GM12878 (cell line): ENCODE data around the gene SEC24C. TPM values are rescaled to one million over a fixed set of nuclear protein-coding genes. Genes with fewer than 3 reads are reported as not detected.
A peak's percentile ranks its signal among the peaks of the same experiment; 100 is the strongest.

Source experiments
- ASH2L ChIP-seq: fragments of 300-600, 200-600 bp; sonication (generic); IDR thresholded peaks from 2 replicates; pipeline ENCODE4 v1.6.1; 2017; ENCODE audit warnings: low read depth, mild to moderate bottlenecking, borderline replicate concordance
- CHD1 ChIP-seq: IDR thresholded peaks from 2 replicates; pipeline ENCODE4 v1.6.1; 2012; ENCODE audit warnings: low read depth, low read length, improper control_type of control experiment
- CREM ChIP-seq: IDR thresholded peaks from 2 replicates; pipeline ENCODE4 v1.6.1; 2014; ENCODE audit warnings: antibody characterized with exemption, low read depth
- E2F4 ChIP-seq: IDR thresholded peaks from 2 replicates; pipeline ENCODE4 v1.6.1; 2012; ENCODE audit warnings: low read depth, low read length, improper control_type of control experiment
- EED ChIP-seq: sonication (generic); IDR thresholded peaks from 2 replicates; pipeline ENCODE4 v1.6.1; 2016; ENCODE audit warnings: antibody characterized with exemption, low read depth
- ELK1 ChIP-seq: IDR thresholded peaks from 2 replicates; pipeline ENCODE4 v1.6.1; 2012; ENCODE audit warnings: low read depth, low read length, improper control_type of control experiment
- FOXK2 ChIP-seq: fragments of 450-650 bp; IDR thresholded peaks from 2 replicates; pipeline ENCODE4 v1.6.1; 2017; ENCODE audit warnings: mild to moderate bottlenecking, moderate library complexity
- GATAD2B ChIP-seq: fragments of 450-650 bp; conservative IDR thresholded peaks from 2 replicates; pipeline ENCODE4 v1.6.1; 2017; ENCODE audit warnings: low read depth, mild to moderate bottlenecking, moderate library complexity
- IKZF2 ChIP-seq, 2 experiments: fragments of 450-650 bp; IDR thresholded peaks; 2 replicates each; pipeline ENCODE4 v1.6.1; 2017; ENCODE audit warnings: mild to moderate bottlenecking in 2 of 2, moderate library complexity in 2 of 2
- JUNB ChIP-seq: IDR thresholded peaks from 2 replicates; pipeline ENCODE4 v1.6.1; 2016; ENCODE audit warnings: antibody characterized with exemption, mild to moderate bottlenecking
- KAT2A ChIP-seq: conservative IDR thresholded peaks from 2 replicates; pipeline ENCODE4 v1.6.1; 2011; ENCODE audit warnings: low read depth, low read length; ENCODE audit not compliant: control insufficient read depth
- KDM1A ChIP-seq: fragments of 200-600 bp; sonication (generic); IDR thresholded peaks from 2 replicates; pipeline ENCODE4 v1.6.1; 2016; ENCODE audit warnings: borderline replicate concordance
- MEF2B ChIP-seq: fragments of 450-650 bp; IDR thresholded peaks from 2 replicates; pipeline ENCODE4 v1.6.1; 2018; ENCODE audit warnings: mild to moderate bottlenecking, moderate library complexity; ENCODE audit not compliant: partially characterized antibody, poor library complexity, severe bottlenecking
- MXI1 ChIP-seq: fragments of 150-350 bp; IDR thresholded peaks from 2 replicates; pipeline ENCODE4 v1.6.1; 2011; ENCODE audit warnings: low read depth, mild to moderate bottlenecking, inconsistent platforms, low read length, improper control_type of control experiment
- NR2C1 ChIP-seq: fragments of 450-650 bp; IDR thresholded peaks from 2 replicates; pipeline ENCODE4 v1.6.1; 2017; ENCODE audit warnings: antibody characterized with exemption, mild to moderate bottlenecking, moderate library complexity
- NR2F1 ChIP-seq: fragments of 450-650 bp; conservative IDR thresholded peaks from 2 replicates; pipeline ENCODE4 v1.6.1; 2017; ENCODE audit warnings: mild to moderate bottlenecking
- NRF1 ChIP-seq: conservative IDR thresholded peaks from 2 replicates; pipeline ENCODE4 v1.6.1; 2011; ENCODE audit warnings: mild to moderate bottlenecking, low read depth, low read length, improper control_type of control experiment
- POLR2A ChIP-seq: IDR thresholded peaks from 2 replicates; pipeline ENCODE4 v1.6.1; 2011; ENCODE audit warnings: low read depth, mild to moderate bottlenecking, low read length
- POLR2AphosphoS2 ChIP-seq: IDR thresholded peaks from 2 replicates; pipeline ENCODE4 v1.6.1; 2011; ENCODE audit warnings: low read depth, mild to moderate bottlenecking, low read length, improper control_type of control experiment, moderate library complexity
- RCOR1 ChIP-seq: conservative IDR thresholded peaks from 2 replicates; pipeline ENCODE4 v1.6.1; 2012; ENCODE audit warnings: low read depth, low read length, improper control_type of control experiment
- RFX5 ChIP-seq: IDR thresholded peaks from 2 replicates; pipeline ENCODE4 v1.6.1; 2011; ENCODE audit warnings: low read depth, low read length, improper control_type of control experiment
- SIN3A ChIP-seq: IDR thresholded peaks from 2 replicates; pipeline ENCODE4 v1.6.1; 2012; ENCODE audit warnings: low read depth, low read length, improper control_type of control experiment
- SIX5 ChIP-seq: IDR thresholded peaks from 2 replicates; pipeline ENCODE4 v1.6.1; 2011; ENCODE audit warnings: mild to moderate bottlenecking, low read depth, low read length, moderate library complexity; ENCODE audit not compliant: severe bottlenecking
- SRF ChIP-seq, 2 experiments: IDR thresholded peaks; 2 replicates each; pipeline ENCODE4 v1.6.1; 2011; ENCODE audit warnings: low read depth in 2 of 2, low read length in 2 of 2, mild to moderate bottlenecking in 1 of 2, moderate library complexity in 1 of 2
- STAT1 ChIP-seq: fragments of 450-650 bp; conservative IDR thresholded peaks from 2 replicates; pipeline ENCODE4 v1.6.1; 2014; ENCODE audit warnings: antibody characterized with exemption, mild to moderate bottlenecking
- TCF12 ChIP-seq: IDR thresholded peaks from 2 replicates; pipeline ENCODE4 v1.6.1; 2011; ENCODE audit warnings: low read depth, mild to moderate bottlenecking, low read length
- ZBED1 ChIP-seq: IDR thresholded peaks from 2 replicates; pipeline ENCODE4 v1.6.1; 2016; ENCODE audit warnings: borderline replicate concordance
- ZZZ3 ChIP-seq: IDR thresholded peaks from 2 replicates; pipeline ENCODE4 v1.6.1; 2011; ENCODE audit warnings: low read depth; ENCODE audit not compliant: control insufficient read depth, insufficient read length
- polyA plus RNA-seq, 11 experiments: library from polyadenylated mRNA; depleted of rRNA in 4 of 11; unstranded in 6 of 11; stranded (reverse) in 5 of 11; fragments of >200 nt; fragmentation: Nextera tagmentation in 4 of 11; fragmentation: Illumina TruSeq in 1 of 11; extraction: Ambion mirVana in 4 of 11; extraction: Trizol in 1 of 11; gene quantifications; 1 replicate in 1 of 11; 2 replicates in 10 of 11; pipeline versions ENCODE4 v1.2.1 to v1.2.3, GENCODE V29; 2011 to 2016; ENCODE audit warnings: inconsistent platforms in 2 of 11, missing spikeins in 2 of 11, low read depth in 1 of 11
- total RNA-seq, 4 experiments: library from RNA; depleted of rRNA in 3 of 4; stranded (reverse); fragments of >200 nt in 3 of 4; fragmentation: Illumina TruSeq in 1 of 4; extraction: Trizol in 1 of 4; gene quantifications; 2 replicates each; pipeline versions ENCODE4 v1.2.1 to v1.2.3, GENCODE V29; 2013 to 2021
- TF ChIP-seq, protein P1 (sequence below): fragments of 450-650 bp; IDR thresholded peaks from 2 replicates; pipeline ENCODE4 v1.6.1; 2018; ENCODE audit warnings: mild to moderate bottlenecking, low read depth, moderate library complexity; ENCODE audit not compliant: partially characterized antibody

SEC24C gene
- total and polyA plus RNA-seq, 10 of the 15 experiments (the other 5 are each of a cell fraction or from before 2014, with no cell fraction given) = 12.7 to 117 (median 73.8) TPM

DNA sequence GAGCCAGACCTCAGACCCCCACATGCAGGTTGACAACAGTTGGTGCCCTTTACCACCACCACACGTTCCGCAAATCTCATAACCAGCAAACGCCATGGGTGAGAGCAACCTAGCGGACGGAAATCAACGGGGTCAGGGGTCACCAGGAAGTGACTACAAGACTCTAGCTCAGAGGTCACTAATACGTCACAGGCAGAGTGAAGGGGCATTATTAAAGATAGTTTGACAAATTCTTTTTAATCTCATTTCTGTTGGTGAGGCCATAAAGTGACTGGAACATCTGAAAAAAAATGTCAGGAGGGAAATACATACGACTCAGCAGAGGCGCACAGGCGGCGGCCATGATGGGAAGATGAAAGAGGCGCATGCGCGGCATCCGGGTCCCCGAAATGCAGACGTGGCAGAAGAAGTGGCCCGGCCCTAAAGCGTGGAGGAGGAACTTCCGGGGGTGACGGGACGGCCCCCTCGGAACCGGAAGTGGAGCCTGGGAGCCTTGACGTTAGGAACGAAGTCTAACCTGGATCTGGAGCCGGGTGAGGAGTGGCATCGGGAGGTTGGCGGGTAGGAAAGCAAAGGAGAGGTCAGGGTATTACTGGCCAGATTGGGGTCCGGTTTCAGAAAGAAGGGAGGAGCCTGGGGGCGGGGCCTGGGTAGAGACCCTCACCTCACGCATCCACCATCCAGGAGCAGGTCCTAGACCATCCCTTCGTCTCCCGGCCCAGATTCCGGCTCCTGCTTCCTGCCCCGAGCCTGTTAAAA lies at the start of gene SEC24C (continued):
- TF ChIP-seq STAT1 (0 out of 2 replicates have a peak, but pooled peaks have one; percentile 20), ELK1 (peak; percentile 81), ZZZ3 (no peak), GATAD2B (peak; percentile 74; the same call in 1 of the 2 replicates), KDM1A (no peak), SRF (IDR thresholded peaks at IDR 0.05; ENCODE audit: low read depth in 2 of 2, low read length in 2 of 2) (peak in 1 of 2 experiments; percentile 56; a peak in 1 of 4 replicates), NR2C1 (peak; percentile 98), POLR2AphosphoS2 (no peak), RFX5 (no peak), NR2F1 (peak; percentile 100), JUNB (no peak; the same call in 1 of the 2 replicates), SIN3A (no peak), ASH2L (no peak), IKZF2 (IDR thresholded peaks at IDR 0.05) (peak; percentile 49 to 57), SIX5 (peak; percentile 42), TCF12 (0 out of 2 replicates have a peak, but pooled peaks have one; percentile 42), EED (peak; percentile 68), FOXK2 (no peak), CREM (peak; percentile 96), POLR2A (peak; percentile 92), E2F4 (no peak), MXI1 (peak; percentile 32; the same call in 1 of the 2 replicates), RCOR1 (no peak), ZBED1 (no peak; the same call in 1 of the 2 replicates), MEF2B (no peak), CHD1 (no peak), KAT2A (no peak), NRF1 (peak; percentile 67)
- TF ChIP-seq, protein P1, sequence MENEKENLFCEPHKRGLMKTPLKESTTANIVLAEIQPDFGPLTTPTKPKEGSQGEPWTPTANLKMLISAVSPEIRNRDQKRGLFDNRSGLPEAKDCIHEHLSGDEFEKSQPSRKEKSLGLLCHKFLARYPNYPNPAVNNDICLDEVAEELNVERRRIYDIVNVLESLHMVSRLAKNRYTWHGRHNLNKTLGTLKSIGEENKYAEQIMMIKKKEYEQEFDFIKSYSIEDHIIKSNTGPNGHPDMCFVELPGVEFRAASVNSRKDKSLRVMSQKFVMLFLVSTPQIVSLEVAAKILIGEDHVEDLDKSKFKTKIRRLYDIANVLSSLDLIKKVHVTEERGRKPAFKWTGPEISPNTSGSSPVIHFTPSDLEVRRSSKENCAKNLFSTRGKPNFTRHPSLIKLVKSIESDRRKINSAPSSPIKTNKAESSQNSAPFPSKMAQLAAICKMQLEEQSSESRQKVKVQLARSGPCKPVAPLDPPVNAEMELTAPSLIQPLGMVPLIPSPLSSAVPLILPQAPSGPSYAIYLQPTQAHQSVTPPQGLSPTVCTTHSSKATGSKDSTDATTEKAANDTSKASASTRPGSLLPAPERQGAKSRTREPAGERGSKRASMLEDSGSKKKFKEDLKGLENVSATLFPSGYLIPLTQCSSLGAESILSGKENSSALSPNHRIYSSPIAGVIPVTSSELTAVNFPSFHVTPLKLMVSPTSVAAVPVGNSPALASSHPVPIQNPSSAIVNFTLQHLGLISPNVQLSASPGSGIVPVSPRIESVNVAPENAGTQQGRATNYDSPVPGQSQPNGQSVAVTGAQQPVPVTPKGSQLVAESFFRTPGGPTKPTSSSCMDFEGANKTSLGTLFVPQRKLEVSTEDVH = peak; percentile 81
